Prostate gland (tissue), 2 donors: ENCODE results near the gene CAPN11.

Experiments used
- POLR2A ChIP-seq: fragments of 450-650 bp; IDR thresholded peaks from one replicate; pipeline ENCODE4 v1.6.1; 2016; ENCODE audit warnings: antibody characterized with exemption, mild to moderate bottlenecking
- POLR2AphosphoS5 ChIP-seq: sonication (generic); formaldehyde crosslinking; IDR thresholded peaks from one replicate; pipeline ENCODE4 v1.6.1; 2017; ENCODE audit warnings: antibody characterized with exemption
- TF ChIP-seq, protein P1 (sequence below), 4 experiments: fragments of 200-600 bp in 2 of 4; fragments of 450-650 bp in 2 of 4; sonication (generic) in 2 of 4; IDR thresholded peaks; 1 replicate in 3 of 4; 2 replicates in 1 of 4; pipeline ENCODE4 v1.5.1; 2016 to 2019; ENCODE audit warnings: antibody characterized with exemption in 4 of 4, mild to moderate bottlenecking in 2 of 4, moderate library complexity in 2 of 4

GRCh38 chr6:44117397-44118128 is 41.1 kb upstream of the CAPN11 start:
- TF ChIP-seq, protein P1, sequence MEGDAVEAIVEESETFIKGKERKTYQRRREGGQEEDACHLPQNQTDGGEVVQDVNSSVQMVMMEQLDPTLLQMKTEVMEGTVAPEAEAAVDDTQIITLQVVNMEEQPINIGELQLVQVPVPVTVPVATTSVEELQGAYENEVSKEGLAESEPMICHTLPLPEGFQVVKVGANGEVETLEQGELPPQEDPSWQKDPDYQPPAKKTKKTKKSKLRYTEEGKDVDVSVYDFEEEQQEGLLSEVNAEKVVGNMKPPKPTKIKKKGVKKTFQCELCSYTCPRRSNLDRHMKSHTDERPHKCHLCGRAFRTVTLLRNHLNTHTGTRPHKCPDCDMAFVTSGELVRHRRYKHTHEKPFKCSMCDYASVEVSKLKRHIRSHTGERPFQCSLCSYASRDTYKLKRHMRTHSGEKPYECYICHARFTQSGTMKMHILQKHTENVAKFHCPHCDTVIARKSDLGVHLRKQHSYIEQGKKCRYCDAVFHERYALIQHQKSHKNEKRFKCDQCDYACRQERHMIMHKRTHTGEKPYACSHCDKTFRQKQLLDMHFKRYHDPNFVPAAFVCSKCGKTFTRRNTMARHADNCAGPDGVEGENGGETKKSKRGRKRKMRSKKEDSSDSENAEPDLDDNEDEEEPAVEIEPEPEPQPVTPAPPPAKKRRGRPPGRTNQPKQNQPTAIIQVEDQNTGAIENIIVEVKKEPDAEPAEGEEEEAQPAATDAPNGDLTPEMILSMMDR (IDR thresholded peaks at IDR 0.05) = no peak
- no peak for TF ChIP-seq POLR2AphosphoS5
- TF ChIP-seq POLR2A = no peak
